GM12878 (cell line): Measurements from ENCODE around the gene HOXD11. TPM values are rescaled to one million over a fixed set of nuclear protein-coding genes. Genes with fewer than 3 reads are reported as not detected.

Experiments
- ATAC-seq: fragments of 200-7000 bp; cut with Tn5 transposase; 3 replicates; pipeline ENCODE4 v1.9.1; 2020; ENCODE audit warnings: mild to moderate bottlenecking, moderate library complexity
- BruUV-seq: library from RNA; stranded (reverse); fragments of 400-500 nt; replicated peaks from 2 replicates; lab custom pipeline; 2021; lab: Mats Ljungman, UMichigan
- CTCF ChIA-PET: fragments of 300-600 bp; sonication (Branson Sonifier 250); formaldehyde crosslinking; extraction: SDS; loops from one replicate; lab custom pipeline; 2021; ENCODE audit warnings: inconsistent platforms; lab: Yijun Ruan, JAX
- POLR2A ChIA-PET: fragments of 350-600 bp; formaldehyde crosslinking; extraction: SDS; loops from one replicate; lab custom pipeline; 2021; ENCODE audit warnings: inconsistent platforms; lab: Charles Lee
- RAD21 ChIA-PET: fragments of 300-600 bp; sonication (Branson Sonifier 250); formaldehyde crosslinking; loops from one replicate; lab custom pipeline; 2023; ENCODE audit warnings: antibody characterized with exemption; ENCODE audit not compliant: unreplicated experiment; lab: Charles Lee
- SMC1A ChIA-PET: fragments of 300-600 bp; sonication (Branson Sonifier 250); formaldehyde crosslinking; loops from one replicate; lab custom pipeline; 2023; ENCODE audit not compliant: unreplicated experiment, uncharacterized antibody; lab: Charles Lee
- DNase-seq: peaks from one replicate; pipeline ENCODE4 v3.0.0-alpha.2; 2011; ENCODE audit warnings: low read depth, low spot score
- FAIRE-seq: peaks from 3 replicates; lab custom pipeline; 2011; peaks lifted over from hg19 to GRCh38; lab: Jason Lieb, UNC
- H2AFZ ChIP-seq: 2 replicates; pipeline ENCODE4 v1.6.0; 2011; ENCODE audit warnings: low read depth, low read length, control low read depth; ENCODE audit not compliant: control insufficient read depth
- H3K27ac ChIP-seq: 2 replicates; pipeline ENCODE4 v1.5.1; 2011; ENCODE audit warnings: control low read depth; ENCODE audit not compliant: control insufficient read depth, insufficient read depth
- H3K27me3 ChIP-seq, 2 experiments: replicated peaks in 1 of 2; 2 replicates each; pipeline versions ENCODE4 v1.6.0 to v1.6.1; 2011; ENCODE audit warnings: low read length in 1 of 2; ENCODE audit not compliant: control insufficient read depth in 2 of 2, insufficient read depth in 2 of 2
- H3K36me3 ChIP-seq, 2 experiments: 2 replicates each; pipeline ENCODE4 v1.5.1; 2011; ENCODE audit warnings: low read length in 1 of 2; ENCODE audit not compliant: control insufficient read depth in 2 of 2, insufficient read depth in 2 of 2
- H3K4me1 ChIP-seq: 2 replicates; pipeline ENCODE4 v1.6.1; 2011; ENCODE audit warnings: mild to moderate bottlenecking, low read length, moderate library complexity, mixed read lengths; ENCODE audit not compliant: control insufficient read depth, insufficient read depth
- H3K4me2 ChIP-seq: 2 replicates; pipeline ENCODE4 v1.6.0; 2011; ENCODE audit warnings: control low read depth; ENCODE audit not compliant: control insufficient read depth, insufficient read depth
- H3K4me3 ChIP-seq: fragments of 200-600 bp; sonication (generic); 2 replicates; pipeline ENCODE4 v1.5.1; 2016
- H3K79me2 ChIP-seq: 2 replicates; pipeline ENCODE4 v1.6.0; 2011; ENCODE audit warnings: low read length; ENCODE audit not compliant: control insufficient read depth, insufficient read depth
- H3K9ac ChIP-seq: 2 replicates; pipeline ENCODE4 v1.8.0; 2011; ENCODE audit warnings: low read length, control low read depth, mixed read lengths; ENCODE audit not compliant: control insufficient read depth, insufficient read depth
- H3K9me3 ChIP-seq: replicated peaks from 3 replicates; pipeline ENCODE4 v1.5.1; 2011; ENCODE audit warnings: mild to moderate bottlenecking, low read length; ENCODE audit not compliant: control insufficient read depth, insufficient read depth
- H4K20me1 ChIP-seq: 2 replicates; pipeline ENCODE4 v1.6.0; 2011; ENCODE audit not compliant: control insufficient read depth, insufficient read depth
- EED ChIP-seq: sonication (generic); IDR thresholded peaks from 2 replicates; pipeline ENCODE4 v1.6.1; 2016; ENCODE audit warnings: antibody characterized with exemption, low read depth
- FOXK2 ChIP-seq: fragments of 450-650 bp; IDR thresholded peaks from 2 replicates; pipeline ENCODE4 v1.6.1; 2017; ENCODE audit warnings: mild to moderate bottlenecking, moderate library complexity
- HDGF ChIP-seq: fragments of 450-650 bp; IDR thresholded peaks from 2 replicates; pipeline ENCODE4 v1.6.1; 2016; ENCODE audit warnings: antibody characterized with exemption
- KDM1A ChIP-seq: fragments of 200-600 bp; sonication (generic); IDR thresholded peaks from 2 replicates; pipeline ENCODE4 v1.6.1; 2016; ENCODE audit warnings: borderline replicate concordance
- NFYB ChIP-seq: IDR thresholded peaks from 2 replicates; pipeline ENCODE4 v1.6.1; 2011; ENCODE audit warnings: low read depth, mild to moderate bottlenecking, low read length, improper control_type of control experiment, moderate library complexity; ENCODE audit not compliant: insufficient read depth
- NR2C2 ChIP-seq: IDR thresholded peaks from 2 replicates; pipeline ENCODE4 v1.6.1; 2011; ENCODE audit warnings: borderline replicate concordance, low read depth; ENCODE audit not compliant: control insufficient read depth, insufficient read length
- POLR2AphosphoS2 ChIP-seq: IDR thresholded peaks from 2 replicates; pipeline ENCODE4 v1.6.1; 2011; ENCODE audit warnings: low read depth, mild to moderate bottlenecking, low read length, improper control_type of control experiment, moderate library complexity
- PRDM15 ChIP-seq: fragments of 450-650 bp; formaldehyde crosslinking; IDR thresholded peaks from 2 replicates; pipeline ENCODE4 v1.4.0; 2020; ENCODE audit warnings: mild to moderate bottlenecking, moderate library complexity
- RELA ChIP-seq: fragments of 450-650 bp; IDR thresholded peaks from 2 replicates; pipeline ENCODE4 v1.8.0; 2014; ENCODE audit warnings: borderline replicate concordance; ENCODE audit not compliant: partially characterized antibody
- SMARCA5 ChIP-seq: fragments of 450-650 bp; IDR thresholded peaks from 2 replicates; pipeline ENCODE4 v1.6.1; 2017; ENCODE audit warnings: mild to moderate bottlenecking
- SP1 ChIP-seq: IDR thresholded peaks from one replicate; pipeline ENCODE4 v1.6.1; 2011; ENCODE audit warnings: low read depth, low read length
- SUZ12 ChIP-seq: fragments of 200-600 bp; sonication (generic); IDR thresholded peaks from one replicate; pipeline ENCODE4 v1.6.1; 2018; ENCODE audit warnings: antibody characterized with exemption, mild to moderate bottlenecking; ENCODE audit not compliant: unreplicated experiment
- TBL1XR1 ChIP-seq: IDR thresholded peaks from 2 replicates; pipeline ENCODE4 v1.6.1; 2012; ENCODE audit warnings: low read depth, low read length, improper control_type of control experiment
- TCF12 ChIP-seq: IDR thresholded peaks from 2 replicates; pipeline ENCODE4 v1.6.1; 2011; ENCODE audit warnings: low read depth, mild to moderate bottlenecking, low read length
- TCF7 ChIP-seq: IDR thresholded peaks from 2 replicates; pipeline ENCODE4 v1.6.1; 2014; ENCODE audit warnings: antibody characterized with exemption, borderline replicate concordance
- ZBED1 ChIP-seq: IDR thresholded peaks from 2 replicates; pipeline ENCODE4 v1.6.1; 2016; ENCODE audit warnings: borderline replicate concordance
- ZBTB11 ChIP-seq: fragments of 450-650 bp; formaldehyde crosslinking; IDR thresholded peaks from 2 replicates; pipeline ENCODE4 v1.5.0; 2022; ENCODE audit warnings: mild to moderate bottlenecking, missing genetic modification characterization
- ZNF207 ChIP-seq: fragments of 450-650 bp; IDR thresholded peaks from 2 replicates; pipeline ENCODE4 v1.6.1; 2014; ENCODE audit warnings: antibody characterized with exemption, mild to moderate bottlenecking, borderline replicate concordance
- ZNF24 ChIP-seq: fragments of 450-650 bp; IDR thresholded peaks from 2 replicates; pipeline ENCODE4 v1.6.1; 2017; ENCODE audit warnings: antibody characterized with exemption, mild to moderate bottlenecking
- in situ Hi-C: fragments of 300-500 bp; cut with MboI; formaldehyde crosslinking; loops from 9 replicates; pipeline ENCODE4 v1.14.3; 2018; ENCODE audit warnings: mixed read lengths
- intact Hi-C: fragments of 100-400 bp; cut with micrococcal nuclease; formaldehyde crosslinking; loops from one replicate; pipeline ENCODE4 v1.14.2; 2022; ENCODE audit not compliant: unreplicated experiment
- polyA plus RNA-seq, 11 experiments: library from polyadenylated mRNA; depleted of rRNA in 4 of 11; unstranded in 6 of 11; stranded (reverse) in 5 of 11; fragments of >200 nt; fragmentation: Nextera tagmentation in 4 of 11; fragmentation: Illumina TruSeq in 1 of 11; extraction: Ambion mirVana in 4 of 11; extraction: Trizol in 1 of 11; gene quantifications; 1 replicate in 1 of 11; 2 replicates in 10 of 11; pipeline versions ENCODE4 v1.2.1 to v1.2.3, GENCODE V29; 2011 to 2016; ENCODE audit warnings: inconsistent platforms in 2 of 11, missing spikeins in 2 of 11, low read depth in 1 of 11
- total RNA-seq, 4 experiments: library from RNA; depleted of rRNA in 3 of 4; stranded (reverse); fragments of >200 nt in 3 of 4; fragmentation: Illumina TruSeq in 1 of 4; extraction: Trizol in 1 of 4; gene quantifications; 2 replicates each; pipeline versions ENCODE4 v1.2.1 to v1.2.3, GENCODE V29; 2013 to 2021

HOXD11 gene
- total and polyA plus RNA-seq, 10 of the 15 experiments (the other 5 are each of a cell fraction or from before 2014, with no cell fraction given) = not detected

- peaks cover 10 to 32% of the 10 kb centered on the region in 2 experiments for H3K27me3 ChIP-seq
- H3K4me3 ChIP-seq = no peak overlapping the region
- intact Hi-C loops = no loop called here
- no TSS peak for BruUV-seq
- H4K20me1 ChIP-seq = no peaks in the 10 kb centered on the region
- H3K4me2 ChIP-seq = no peak overlapping the region
- H3K27ac ChIP-seq = no peak overlapping the region
- no peaks in the 10 kb centered on the region for H3K4me1 ChIP-seq
- FAIRE-seq (no peak), ATAC-seq (no peak), DNase-seq (no peak)
- ChIA-PET RAD21 (no interaction called here), POLR2A (no interaction called here), CTCF (interaction anchor here (4.9 to 8.6 kb wide), 2 partner anchors 308 to 408 kb away, joined by 39 to 157 read pairs; no protein-coding TSS in a partner anchor), SMC1A (interaction anchor here (1.0 to 4.6 kb wide), 2 partner anchors 407 to 506 kb away, joined by 3 to 25 read pairs; no protein-coding TSS in a partner anchor)
- H2AFZ ChIP-seq = no peak overlapping the region
- H3K36me3 ChIP-seq = no peaks in the 10 kb centered on the region
- TF ChIP-seq POLR2AphosphoS2 (no peak), KDM1A (no peak), TBL1XR1 (no peak), NR2C2 (no peak), PRDM15 (CRISPR knock-in tag) (no peak), SP1 (no peak), RELA (no peak), HDGF (no peak), ZNF24 (no peak), FOXK2 (no peak), ZBED1 (no peak), TCF7 (no peak), ZBTB11 (no peak), TCF12 (no peak), ZNF207 (no peak), EED (no peak), NFYB (no peak), SMARCA5 (no peak), SUZ12 (no peak)
- H3K9me3 ChIP-seq = no peaks in the 10 kb centered on the region
- no peak overlapping the region for H3K9ac ChIP-seq
- in situ Hi-C loops = loop anchor here (25.0 kb wide), 1 partner anchor 1191 kb away; no protein-coding TSS in a partner anchor
- no peaks in the 10 kb centered on the region for H3K79me2 ChIP-seq
Measured at GRCh38 chr2:176146645-176147044, 39.6 kb downstream of the HOXD11 start.
